IPS-NIHi11 (cell line): ENCODE measurements around the gene MAVS.
A peak's percentile ranks its signal among the peaks of the same experiment; 100 is the strongest.
"Not testable (repeated sequence)": the region's sequence is repeated elsewhere in the genome, so short reads cannot be mapped to it uniquely, and the experiment has no call there.

Experiments used
- DNase-seq: peaks from one replicate; pipeline ENCODE4 v3.0.0; 2012; ENCODE audit warnings: mixed read lengths, low spot score

Gene MAVS

DNA sequence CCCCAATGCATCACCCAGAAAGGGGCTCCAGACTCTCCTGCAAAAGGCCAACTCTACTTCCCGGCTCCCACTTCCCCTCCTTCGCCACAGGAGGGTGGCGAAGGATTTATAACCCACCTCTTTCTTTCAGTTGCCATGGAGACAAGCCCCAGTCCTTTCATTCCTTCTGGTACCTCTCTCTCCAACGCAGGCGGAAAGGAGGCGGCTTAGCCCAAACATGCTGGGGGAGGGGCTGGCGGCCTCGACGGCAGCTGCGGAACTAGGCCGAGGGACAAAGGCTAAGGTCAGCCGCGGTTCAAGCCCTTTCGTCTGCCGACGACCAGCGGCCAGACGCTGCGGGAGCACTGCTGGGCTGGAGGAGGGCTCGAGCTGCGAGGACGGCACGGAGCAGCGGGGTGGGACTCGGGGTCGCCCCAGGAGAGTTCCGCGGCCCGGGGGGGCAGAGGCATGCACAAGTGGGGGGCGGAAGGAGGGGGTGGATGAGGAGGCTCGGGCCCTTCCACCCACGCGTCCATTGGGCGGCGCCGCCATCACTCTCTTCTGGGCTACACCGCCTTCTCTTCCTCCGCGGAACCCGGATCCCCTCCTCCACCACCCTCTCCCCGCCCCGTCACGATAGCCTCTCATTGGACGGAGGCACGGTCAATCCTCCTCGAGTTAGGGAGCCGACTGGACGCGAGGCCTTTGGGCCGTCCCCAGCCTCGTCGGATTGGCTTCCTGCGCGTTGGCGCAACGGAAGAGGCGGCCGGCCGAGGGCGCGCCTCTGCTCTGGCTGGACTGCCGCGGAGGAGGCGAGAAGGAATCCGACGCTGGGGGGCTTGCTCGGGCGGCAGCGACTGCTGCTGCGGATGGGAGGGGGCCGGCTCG, 42.2 kb downstream of the MAVS start, which contains the start of gene PANK2:
Gene PANK2 (plus strand): TSS at position 766 of the 867 bp plus-strand sequence.
- peak; percentile 99 for DNase-seq

DNA sequence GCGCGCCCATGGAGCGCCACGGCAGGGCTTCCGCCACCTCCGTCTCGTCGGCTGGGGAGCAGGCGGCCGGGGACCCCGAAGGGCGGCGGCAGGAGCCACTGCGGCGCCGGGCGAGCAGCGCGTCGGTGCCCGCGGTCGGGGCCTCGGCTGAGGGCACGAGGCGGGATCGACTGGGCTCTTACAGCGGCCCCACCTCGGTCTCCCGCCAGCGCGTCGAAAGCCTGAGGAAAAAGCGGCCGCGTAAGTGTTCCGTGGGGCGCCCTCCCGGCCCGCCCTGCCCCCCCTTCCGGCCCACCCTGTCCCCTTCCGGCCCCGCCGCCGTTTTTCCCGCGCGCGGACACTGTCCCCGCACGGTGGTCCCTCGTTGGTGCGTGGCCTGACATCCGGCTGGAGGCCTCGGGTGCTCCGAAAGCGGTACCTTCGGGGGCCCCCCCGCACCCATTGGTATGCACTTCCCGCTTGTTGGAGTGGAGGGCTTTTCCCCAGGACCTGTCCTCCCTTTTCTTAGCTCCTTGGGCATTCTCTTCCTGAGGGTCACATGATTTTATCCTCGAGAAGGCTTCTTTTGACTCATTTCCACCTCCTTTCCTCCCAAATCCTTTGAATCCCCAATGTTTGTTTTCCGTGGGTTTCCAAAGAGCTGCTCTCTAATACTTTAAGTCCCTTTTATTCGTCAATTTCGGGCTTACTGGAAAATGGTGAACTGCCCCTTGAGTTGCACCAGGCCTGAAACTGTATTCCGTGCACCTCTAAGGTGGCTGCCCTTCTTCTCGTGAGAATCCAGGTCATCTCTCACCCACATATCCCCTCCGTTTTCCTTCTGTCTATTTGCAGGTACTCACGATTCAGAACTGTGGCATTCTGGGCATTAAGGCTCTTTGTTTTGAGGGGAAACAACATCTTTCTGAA, 43.1 kb downstream of the MAVS start:
- DNase-seq: peak; percentile 46

DNA sequence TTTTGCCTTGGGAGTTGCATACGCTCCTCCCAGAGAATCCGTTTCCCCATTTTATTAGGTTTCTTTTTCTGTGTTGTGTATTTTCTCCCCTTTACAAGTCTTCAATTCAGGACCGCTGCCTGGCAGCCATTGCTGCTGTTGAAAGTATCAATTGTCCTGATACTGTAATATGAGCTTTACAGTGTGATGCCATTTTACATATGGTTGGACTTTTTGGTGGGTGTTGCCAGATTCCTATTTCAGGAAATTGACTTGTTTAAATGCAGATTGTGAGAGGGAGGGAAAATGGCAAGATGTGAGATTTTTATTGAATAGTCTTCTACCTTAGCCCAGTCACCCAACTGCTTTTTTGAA, 43.7 kb downstream of the MAVS start:
- DNase-seq: no peak

- DNase-seq: no peak
Observed at GRCh38 chr20:3890999-3891929, 44.6 kb downstream of the MAVS start.

DNA sequence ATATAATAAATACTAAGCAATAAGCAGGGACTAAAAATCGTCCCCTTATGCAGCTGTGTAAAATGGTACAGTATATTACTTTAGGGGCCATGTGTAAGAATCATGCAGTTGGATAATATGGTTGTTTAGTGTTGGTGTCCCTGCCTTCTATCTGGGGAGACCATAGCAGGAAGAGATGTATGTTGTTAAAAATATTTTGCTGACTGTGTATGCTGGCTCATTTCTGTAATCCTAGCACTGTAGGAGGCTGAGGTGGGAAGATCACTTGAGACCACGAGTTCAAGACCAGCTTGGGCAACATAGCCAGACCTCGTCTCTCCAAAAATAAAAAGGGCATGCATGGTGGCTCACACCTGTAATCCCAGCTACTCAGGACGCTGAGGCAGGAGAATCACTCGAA, 48.2 kb downstream of the MAVS start:
- no peak for DNase-seq

DNA sequence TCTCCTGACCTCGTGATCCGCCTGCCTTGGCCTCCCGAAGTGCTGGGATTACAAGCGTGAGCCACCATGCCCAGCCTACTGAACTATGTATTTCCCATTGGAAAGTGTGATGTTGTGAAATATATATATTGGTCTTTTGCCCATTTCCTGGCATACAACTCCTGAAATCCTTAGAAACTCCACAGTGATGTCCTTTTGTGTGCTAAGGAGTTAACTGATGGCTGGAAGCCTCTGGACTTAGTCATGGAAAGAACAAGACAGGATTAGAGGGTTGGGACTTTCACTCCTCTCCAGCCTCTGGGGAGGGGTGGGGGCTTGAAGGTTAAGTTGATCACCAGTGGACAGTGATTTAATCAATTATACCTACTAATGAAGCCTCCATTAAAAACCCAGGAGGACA, 49.7 kb downstream of the MAVS start:
- DNase-seq: no peak

DNA sequence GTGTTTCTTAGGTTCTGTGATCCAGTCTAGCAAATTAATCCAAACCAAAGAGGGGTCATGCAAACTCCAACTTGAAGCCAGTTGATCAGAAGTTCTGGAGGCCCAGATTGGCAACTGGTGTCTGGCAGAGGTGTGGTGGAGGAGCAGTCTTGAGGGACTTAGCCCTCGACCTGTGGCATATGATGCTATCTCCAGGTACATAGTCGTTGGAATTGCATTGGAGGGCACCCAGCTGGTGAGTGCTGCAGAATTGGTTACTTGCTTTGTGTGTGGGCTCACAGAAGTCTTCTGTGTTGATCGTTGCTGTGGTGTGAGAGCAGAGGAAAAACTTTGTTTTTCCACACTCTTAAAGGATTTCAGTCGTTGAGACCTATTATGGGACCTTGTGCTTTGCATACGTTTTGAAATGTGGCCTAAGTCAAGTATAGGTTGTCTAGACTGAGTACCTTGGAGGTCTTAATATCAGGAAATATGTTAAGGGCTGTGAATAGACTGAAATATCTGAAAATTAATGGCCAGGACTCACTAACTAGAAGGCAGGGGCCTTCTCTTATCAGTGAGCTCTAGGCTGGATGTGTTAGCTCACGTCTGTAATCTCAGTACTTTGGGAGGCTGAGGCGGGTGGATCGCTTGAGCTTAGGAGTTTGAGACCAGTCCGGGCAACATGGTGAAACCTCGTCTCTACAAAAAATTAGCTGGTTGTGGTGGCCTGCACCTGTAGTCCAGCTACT, 50.4 kb downstream of the MAVS start:
- DNase-seq: no peak

DNA sequence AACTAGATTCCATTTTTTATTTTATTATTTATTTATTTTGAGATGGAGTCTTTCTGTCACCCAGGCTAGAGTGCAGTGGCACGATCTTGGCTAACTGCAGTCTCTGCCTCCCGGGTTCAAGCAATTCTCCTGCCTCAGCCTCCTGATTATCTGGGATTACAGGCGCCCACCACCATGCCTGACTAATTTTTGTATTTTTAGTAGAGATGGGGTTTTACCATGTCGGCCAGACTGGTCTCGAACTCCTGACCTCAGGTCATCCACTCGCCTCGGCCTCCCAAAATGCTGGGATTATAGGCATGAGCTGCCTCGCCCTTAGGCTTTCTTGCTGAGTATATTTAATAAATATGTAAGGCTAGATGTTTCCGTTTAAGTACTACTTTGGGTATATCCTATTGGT, 51.5 kb downstream of the MAVS start:
- not testable (repeated sequence) for DNase-seq

DNA sequence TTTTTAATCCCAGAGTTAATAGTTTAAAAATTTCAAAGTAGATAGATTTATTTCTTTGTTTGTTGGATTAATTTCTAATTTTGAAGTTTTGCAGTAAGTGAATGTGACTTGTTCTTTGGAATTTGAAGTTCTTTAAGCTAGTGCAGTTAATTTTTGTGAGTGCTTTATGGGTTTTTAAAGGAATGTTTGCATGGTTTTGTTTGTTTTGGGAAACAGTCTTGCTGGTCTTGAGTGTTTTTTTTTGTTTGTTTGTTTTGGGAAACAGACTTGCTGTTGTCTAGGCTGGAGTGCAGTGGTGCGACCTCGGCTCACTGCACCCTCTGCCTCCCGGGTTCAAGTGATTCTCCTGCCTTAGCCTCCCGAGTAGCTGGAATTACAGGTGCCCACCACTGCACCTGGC, 52.0 kb downstream of the MAVS start:
- DNase-seq: no peak

DNA sequence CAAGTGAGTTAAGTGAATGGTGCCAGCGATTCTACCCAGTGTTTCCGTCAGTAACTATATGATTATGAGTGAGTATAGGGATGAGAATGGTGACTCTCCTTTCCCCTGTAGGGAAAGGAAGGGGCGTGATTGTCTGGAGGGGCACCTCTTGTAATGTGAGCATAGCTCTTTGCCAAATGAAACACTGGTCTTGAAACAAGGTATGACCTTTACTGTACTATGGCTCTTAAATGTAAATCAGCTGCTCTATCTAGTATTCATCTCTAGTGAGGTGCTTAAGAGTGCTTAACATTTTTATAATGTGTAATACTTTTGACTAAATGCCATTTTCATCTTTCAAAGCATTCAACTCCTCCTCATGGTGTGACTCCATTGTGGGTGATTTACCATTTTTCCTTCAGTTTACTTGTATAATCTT, 53.6 kb downstream of the MAVS start:
- DNase-seq: no peak

- DNase-seq: no peak
Observed at GRCh38 chr20:3901028-3901705, 54.5 kb downstream of the MAVS start.

- no peak for DNase-seq
Observed at GRCh38 chr20:3901706-3902440, 55.2 kb downstream of the MAVS start.

DNA sequence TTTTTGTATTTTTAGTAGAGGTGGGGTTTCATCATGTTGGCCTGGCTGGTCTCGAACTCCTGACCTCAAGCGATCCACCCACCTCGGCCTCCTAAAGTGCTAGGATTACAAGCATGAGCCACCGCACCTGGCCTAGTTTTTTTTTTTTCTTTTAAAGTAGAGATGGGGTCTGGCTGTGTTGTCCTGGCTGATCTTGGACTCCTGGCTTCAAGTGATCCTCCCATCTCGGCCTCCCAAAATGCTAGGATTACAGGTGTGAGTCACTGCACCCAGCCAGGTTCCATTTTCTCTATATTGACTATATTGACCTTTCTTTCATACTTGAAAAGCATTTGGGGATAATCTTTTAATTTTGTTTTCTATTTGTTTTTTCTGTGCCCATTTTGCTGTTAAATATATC, 55.8 kb downstream of the MAVS start:
- no peak for DNase-seq

DNA sequence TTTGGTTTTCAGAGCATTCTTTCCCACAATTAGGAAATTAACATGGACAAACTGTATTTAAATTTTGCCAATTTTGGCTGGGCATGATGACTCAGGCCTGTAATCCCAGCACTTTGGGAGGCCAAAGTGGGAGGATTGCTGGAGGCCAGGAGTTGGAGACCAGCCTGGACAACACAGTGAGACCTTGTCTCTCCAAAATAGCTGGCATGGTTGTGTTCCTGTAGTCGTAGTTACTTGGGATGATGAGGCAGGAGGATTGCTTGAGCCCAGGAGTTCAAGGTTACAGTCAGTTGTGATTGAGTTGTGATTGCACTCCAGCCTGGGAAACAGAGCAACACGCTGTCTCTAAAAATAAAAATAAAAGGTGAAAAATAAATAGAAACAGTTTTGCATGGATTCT, 57.6 kb downstream of the MAVS start:
- DNase-seq: no peak

DNA sequence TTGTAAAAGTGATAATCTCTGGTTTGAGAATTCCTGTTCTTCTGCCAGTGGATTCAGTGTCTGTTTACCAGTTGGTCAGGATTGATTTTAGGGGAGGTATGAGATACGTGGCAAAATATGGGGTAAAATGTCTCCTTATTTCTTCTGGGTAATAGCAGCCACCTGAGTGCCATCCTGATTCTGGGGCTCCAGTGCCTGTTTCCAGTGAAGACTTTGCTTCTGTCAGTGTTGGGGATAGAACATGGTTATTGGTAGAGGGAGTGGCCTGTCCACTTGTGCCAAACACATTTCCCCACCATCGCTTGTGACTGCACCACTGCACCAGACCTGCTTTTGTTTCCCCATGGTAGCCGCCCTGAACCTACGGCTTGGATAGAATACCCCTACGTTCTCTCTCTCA, 58.2 kb downstream of the MAVS start:
- DNase-seq: no peak

DNA sequence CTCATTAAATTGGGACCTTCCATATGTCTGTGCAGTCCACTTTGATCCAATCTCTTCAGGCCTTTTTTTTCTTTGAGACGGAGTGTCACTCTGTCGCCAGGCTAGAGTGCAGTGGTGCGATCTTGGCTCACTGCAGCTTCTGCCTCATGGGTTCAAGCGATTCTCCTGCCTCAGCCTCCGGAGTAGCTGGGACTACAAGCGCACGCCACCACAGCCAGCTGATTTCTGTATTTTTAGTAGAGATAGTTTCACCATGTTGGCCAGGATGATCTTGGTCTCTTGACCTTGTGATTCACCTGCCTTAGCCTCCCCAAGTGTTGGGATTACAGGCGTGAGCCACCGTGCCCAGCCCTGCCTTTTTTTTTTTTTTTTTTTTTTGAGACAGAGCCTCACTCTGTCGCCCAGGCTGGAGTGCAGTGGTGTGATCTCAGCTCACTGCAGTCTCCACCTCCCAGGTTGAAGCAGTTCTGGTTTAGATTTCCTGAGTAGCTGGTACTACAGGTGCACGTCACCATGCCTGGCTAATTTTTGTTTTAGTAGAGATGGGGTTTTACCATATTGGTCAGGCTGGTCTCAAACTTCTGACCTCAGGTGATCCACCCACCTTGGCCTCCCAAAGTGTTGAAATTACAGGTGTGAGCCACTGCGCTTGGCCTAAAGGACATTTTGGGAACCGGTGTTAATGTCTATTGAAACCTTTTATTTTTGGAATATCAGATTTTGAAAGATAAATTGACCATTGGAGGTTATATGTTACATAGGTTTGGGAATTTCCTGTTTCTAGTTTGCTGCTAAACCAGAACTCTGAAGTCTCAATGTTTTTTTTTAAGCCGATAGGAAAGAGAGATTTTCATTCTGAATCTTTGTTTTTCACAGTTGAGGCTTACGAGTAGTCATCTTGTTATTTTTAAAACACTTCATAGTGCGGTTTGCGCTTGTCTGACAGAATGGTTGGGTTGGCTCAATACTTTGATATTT, 60.4 kb downstream of the MAVS start:
- DNase-seq: not testable (repeated sequence)

DNA sequence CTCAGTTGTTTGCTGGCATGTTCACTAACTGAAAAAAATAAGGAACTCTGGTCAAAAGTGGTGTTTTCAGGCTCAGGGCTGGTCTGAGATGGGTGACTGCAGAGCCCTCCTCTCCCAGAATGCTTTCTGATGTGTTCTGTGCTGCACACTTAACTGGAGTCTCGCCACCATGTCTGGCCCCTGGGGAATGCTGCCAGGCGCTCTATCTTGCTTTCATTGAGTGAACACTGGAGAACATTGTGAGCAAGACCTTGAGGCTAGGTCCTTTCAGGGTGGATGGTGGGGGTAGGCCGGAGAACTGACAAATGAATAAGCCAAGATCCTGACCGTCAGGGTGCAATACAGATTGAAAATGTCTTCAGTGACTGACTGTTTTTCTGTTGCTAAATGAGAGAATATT, 62.0 kb downstream of the MAVS start:
- no peak for DNase-seq

DNA sequence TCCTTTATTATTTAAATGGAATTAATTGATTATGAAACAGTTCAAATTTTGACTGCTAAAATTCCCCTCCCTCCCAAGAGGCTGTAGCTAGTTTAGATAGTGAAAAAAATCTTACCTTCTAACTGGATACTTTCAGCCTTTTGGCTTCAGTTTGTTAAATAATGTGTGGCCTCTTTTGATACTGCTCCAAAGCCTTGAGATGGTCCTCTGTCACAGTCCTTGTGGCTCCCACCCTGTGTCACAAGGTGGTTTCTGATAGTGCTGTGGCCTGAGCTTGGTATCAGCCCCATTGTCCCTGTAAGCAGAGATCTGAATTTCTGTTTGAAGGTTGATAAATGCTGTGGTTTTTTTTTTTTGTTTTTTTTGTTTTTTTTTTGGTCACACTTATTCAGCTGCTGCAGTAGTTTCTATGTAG, 63.3 kb downstream of the MAVS start:
- no peak for DNase-seq

GRCh38 chr20:3910853-3911252, 64.2 kb downstream of the MAVS start:
- DNase-seq: no peak
